MG63 (cell line): ENCODE results near the gene DRC7. TPM values are rescaled to one million over a fixed set of nuclear protein-coding genes. Genes with fewer than 3 reads are reported as not detected.
A peak's percentile ranks its signal among the peaks of the same experiment; 100 is the strongest.
"Not testable (repeated sequence)": the region's sequence is repeated elsewhere in the genome, so short reads cannot be mapped to it uniquely, and the experiment has no call there.

Experiments
- DNase-seq: peaks from one replicate; pipeline ENCODE4 v3.0.0-alpha.2; 2020
- H3K27me3 ChIP-seq: fragments of 250-450 bp; sonication (Bioruptor Pico); 2 replicates; pipeline ENCODE4 v1.5.1; 2020; ENCODE audit warnings: mild to moderate bottlenecking, moderate library complexity
- H3K36me3 ChIP-seq: fragments of 250-450 bp; sonication (Bioruptor Pico); 2 replicates; pipeline ENCODE4 v1.5.1; 2020; ENCODE audit warnings: mild to moderate bottlenecking, moderate library complexity
- H3K4me3 ChIP-seq: fragments of 250-450 bp; sonication (Bioruptor Pico); 2 replicates; pipeline ENCODE4 v1.5.1; 2020; ENCODE audit warnings: mild to moderate bottlenecking, moderate library complexity
- H3K9me3 ChIP-seq: fragments of 250-450 bp; sonication (Bioruptor Pico); 2 replicates; pipeline ENCODE4 v1.5.1; 2020; ENCODE audit warnings: mild to moderate bottlenecking, moderate library complexity
- total RNA-seq: library from RNA; depleted of rRNA; stranded (reverse); fragments of >200 nt; shearing (Covaris generic); gene quantifications from 2 replicates; pipeline ENCODE4 v1.2.3, GENCODE V29; 2014; ENCODE audit warnings: low replicate concordance

Gene DRC7
- total RNA-seq, 1 experiment from 2014 or later, result not detected

DNA sequence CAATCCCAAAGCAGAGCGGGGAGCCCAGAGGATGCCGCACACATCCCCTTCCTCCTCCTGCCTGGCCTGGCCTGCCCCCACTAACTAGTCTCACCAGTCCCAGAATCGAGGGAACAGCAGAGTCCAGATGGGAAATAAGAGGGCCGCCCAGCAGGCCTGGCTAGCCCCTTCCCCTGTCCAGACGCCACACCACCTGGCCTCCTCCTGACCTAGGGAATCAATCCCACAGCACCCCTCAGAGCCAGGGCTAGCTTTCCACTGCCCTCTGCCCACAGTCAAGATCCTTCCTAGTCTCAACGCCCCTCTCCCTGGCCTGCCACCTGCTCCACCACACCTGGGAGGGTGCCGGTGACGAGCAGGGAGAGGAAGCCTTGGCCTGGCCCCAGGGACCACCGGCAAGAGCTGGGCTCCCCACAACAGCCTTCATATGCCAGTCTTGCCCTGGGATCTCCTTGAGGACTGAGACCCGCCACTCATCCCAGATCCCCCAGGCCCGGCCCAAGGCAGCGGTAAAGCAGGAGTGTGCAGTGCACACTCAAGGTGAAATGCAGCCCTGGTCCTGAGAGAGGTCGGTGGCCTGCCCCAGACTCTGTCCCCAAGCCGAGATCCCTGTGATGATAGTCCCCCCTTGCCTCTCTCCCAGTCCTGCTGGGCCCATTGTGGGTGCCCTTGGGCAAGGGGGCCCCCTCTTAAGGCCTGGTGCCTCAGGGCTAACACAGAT lies 68.8 kb downstream of the DRC7 start:
- no peaks in the 10 kb centered on the region; the same call in 1 of the 2 replicates for H3K9me3 ChIP-seq
- peaks cover 96% of the 10 kb centered on the region for H3K36me3 ChIP-seq
- H3K4me3 ChIP-seq, result no peak overlapping the region
- H3K27me3 ChIP-seq, result no peaks in the 10 kb centered on the region
- DNase-seq, result no peak

GRCh38 chr16:57764006-57764340 lies 69.4 kb downstream of the DRC7 start:
- H3K27me3 ChIP-seq, result no peaks in the 10 kb centered on the region
- no peak for DNase-seq
- no peaks in the 10 kb centered on the region; the same call in 1 of the 2 replicates for H3K9me3 ChIP-seq
- H3K36me3 ChIP-seq, result peaks cover 96% of the 10 kb centered on the region
- H3K4me3 ChIP-seq, result no peak overlapping the region

DNA sequence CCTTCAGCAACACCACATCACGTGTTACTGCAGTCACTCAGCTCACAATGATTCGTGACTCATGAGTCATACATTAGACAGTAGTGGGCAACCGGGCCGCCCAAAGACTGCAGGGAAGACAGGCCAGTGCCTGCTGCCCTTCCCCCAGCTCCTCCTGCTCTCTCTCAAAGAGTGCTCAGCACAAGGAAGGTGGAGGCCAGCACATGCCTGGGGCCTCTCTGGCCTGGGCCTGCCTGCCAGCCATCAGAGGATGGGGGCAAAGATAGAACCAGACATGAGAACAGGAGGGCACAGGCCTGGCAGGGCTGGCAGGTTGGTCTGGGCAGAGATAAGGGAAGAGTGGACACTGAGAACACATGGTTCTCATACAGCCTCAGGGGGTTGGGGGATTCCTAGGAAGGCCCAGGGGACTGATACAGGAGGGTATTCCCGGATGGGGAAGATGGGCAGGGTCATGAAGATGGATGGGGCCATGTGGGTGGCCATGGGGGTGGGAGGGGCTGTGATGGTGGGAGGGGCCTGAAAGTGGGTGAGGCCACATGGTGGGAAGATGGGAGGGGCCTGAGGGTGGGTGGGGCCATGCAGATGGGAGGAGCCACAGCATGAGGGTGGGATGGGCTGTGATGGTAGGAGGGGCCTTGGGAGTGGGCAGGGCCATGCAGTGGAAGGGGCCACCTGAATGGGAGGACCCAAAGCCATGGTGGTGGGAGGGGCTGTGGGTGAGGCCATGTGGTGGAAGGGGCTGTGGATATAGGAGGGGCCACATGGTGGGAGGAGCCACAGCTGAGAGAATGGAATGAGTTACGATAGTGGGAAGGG lies 69.9 kb downstream of the DRC7 start:
- DNase-seq, result peak; percentile 95
- H3K4me3 ChIP-seq, result no peak overlapping the region
- H3K27me3 ChIP-seq, result no peaks in the 10 kb centered on the region
- H3K36me3 ChIP-seq, result peaks cover 96% of the 10 kb centered on the region
- no peaks in the 10 kb centered on the region; the same call in 1 of the 2 replicates for H3K9me3 ChIP-seq

GRCh38 chr16:57765160-57765728 lies 70.6 kb downstream of the DRC7 start:
- no peak overlapping the region for H3K4me3 ChIP-seq
- no peak for DNase-seq
- H3K9me3 ChIP-seq, result no peaks in the 10 kb centered on the region; the same call in 1 of the 2 replicates
- peaks cover 96% of the 10 kb centered on the region for H3K36me3 ChIP-seq
- no peaks in the 10 kb centered on the region for H3K27me3 ChIP-seq

DNA sequence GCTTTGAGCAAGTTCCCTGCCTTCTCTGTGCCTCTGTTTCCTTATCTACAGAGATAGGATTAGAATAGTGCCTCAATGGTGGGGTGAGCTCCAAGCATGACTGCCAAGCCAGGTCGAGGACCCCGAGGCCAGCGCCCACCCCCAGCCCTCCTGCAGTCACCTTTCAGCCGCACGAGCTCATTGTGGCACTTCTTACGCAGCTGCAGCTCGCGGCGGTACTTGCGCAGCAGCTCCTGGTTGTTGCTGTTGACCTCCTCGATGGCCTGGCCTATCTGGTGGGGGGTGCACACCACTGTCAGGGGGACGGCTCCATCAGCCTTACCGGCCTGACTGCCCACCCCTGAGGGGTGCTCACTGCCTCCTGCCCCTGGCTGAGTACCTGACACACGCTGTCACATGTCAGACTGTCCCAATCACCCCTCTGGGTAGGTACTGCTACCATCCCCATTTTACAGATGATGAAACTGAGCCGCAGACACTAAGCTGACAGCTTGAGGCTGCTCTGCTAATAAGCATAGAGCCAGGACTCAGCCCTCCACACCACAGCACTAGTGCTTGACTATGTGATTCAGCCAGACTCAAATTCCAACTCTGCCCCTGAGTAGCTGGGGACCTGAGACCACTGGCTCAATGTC lies 72.2 kb downstream of the DRC7 start:
- peaks cover 96% of the 10 kb centered on the region for H3K36me3 ChIP-seq

GRCh38 chr16:57769541-57770145 lies 75.0 kb downstream of the DRC7 start:
- no peak for DNase-seq
- H3K27me3 ChIP-seq, result no peaks in the 10 kb centered on the region
- no peaks in the 10 kb centered on the region; the same call in 1 of the 2 replicates for H3K9me3 ChIP-seq
- H3K36me3 ChIP-seq, result peaks cover 99% of the 10 kb centered on the region
- no peak overlapping the region for H3K4me3 ChIP-seq

More for the DNA sequence above, 72.2 kb downstream of the DRC7 start:
- DNase-seq, result no peak
- H3K27me3 ChIP-seq, result no peaks in the 10 kb centered on the region
- H3K9me3 ChIP-seq, result no peaks in the 10 kb centered on the region; the same call in 1 of the 2 replicates
- H3K4me3 ChIP-seq, result no peak overlapping the region

DNA sequence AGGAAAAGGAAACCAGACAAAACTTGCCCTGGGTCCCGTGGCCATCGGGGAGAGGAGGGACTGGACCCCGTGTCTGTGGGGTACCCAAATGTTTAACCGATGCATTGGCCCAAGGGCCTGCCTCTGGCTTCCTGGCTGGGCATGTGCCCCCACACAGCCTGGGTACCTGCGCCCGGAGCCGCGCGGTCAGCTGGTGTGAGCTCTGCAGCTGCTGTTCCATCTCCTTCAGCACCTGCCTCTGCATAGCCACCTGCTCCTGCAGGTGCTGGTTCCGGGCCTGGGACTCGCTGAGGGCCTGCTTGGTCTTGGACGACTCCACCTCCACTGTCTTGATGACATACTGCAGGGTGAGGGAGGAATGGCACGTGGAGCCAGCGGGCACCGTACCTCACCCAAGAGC lies 75.8 kb downstream of the DRC7 start:
- H3K4me3 ChIP-seq, result no peak overlapping the region
- no peaks in the 10 kb centered on the region for H3K9me3 ChIP-seq
- H3K36me3 ChIP-seq, result peaks cover 100% of the 10 kb centered on the region
- H3K27me3 ChIP-seq, result no peaks in the 10 kb centered on the region
- no peak for DNase-seq

GRCh38 chr16:57771141-57771785 lies 76.7 kb downstream of the DRC7 start:
- no peaks in the 10 kb centered on the region for H3K9me3 ChIP-seq
- H3K36me3 ChIP-seq, result peaks cover 100% of the 10 kb centered on the region
- no peak for DNase-seq
- H3K27me3 ChIP-seq, result no peaks in the 10 kb centered on the region
- H3K4me3 ChIP-seq, result no peak overlapping the region

GRCh38 chr16:57773019-57773418 lies 78.4 kb downstream of the DRC7 start:
- Histone ChIP-seq H3K27me3 (no peaks in the 10 kb centered on the region), H3K36me3 (peaks cover 97% of the 10 kb centered on the region), H3K9me3 (no peaks in the 10 kb centered on the region), H3K4me3 (no peak overlapping the region)
- no peak for DNase-seq

- no peaks in the 10 kb centered on the region for H3K9me3 ChIP-seq
- H3K27me3 ChIP-seq, result no peaks in the 10 kb centered on the region
- DNase-seq, result no peak
- no peak overlapping the region for H3K4me3 ChIP-seq
- H3K36me3 ChIP-seq, result peaks cover 97% of the 10 kb centered on the region
These were observed 79.2 kb downstream of the DRC7 start for GRCh38 chr16:57773655-57774295.

DNA sequence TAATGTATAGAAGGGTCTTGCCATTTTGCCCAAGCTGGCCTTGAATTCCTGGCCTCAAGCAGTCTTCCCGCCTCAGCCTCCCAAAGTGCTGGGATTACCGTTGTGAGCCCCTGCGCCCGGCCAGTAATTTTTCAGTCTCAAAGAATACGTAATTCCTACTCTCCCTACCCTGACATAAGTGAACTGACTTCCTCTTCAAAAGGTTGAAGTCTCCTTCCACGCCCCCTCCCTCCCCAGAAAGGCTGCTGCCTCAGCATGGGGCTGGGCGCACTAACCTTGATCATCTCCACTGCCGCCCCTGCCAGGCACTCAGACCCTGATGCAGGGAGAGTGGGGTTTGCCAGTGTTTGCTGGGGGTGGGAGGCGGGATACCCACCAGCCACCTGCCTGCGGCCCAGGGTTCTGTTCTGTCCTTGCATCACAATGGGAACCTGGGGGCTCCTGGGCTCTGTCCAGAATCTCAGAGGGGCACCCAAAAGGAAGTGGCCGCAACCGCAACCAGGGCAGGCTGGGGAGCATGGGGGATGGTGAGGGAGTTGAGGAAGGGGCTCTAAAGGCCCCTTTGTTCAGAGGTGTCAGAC lies 80.2 kb downstream of the DRC7 start:
- H3K27me3 ChIP-seq, result no peaks in the 10 kb centered on the region
- no peak for DNase-seq
- H3K4me3 ChIP-seq, result no peak overlapping the region
- H3K36me3 ChIP-seq, result peaks cover 97% of the 10 kb centered on the region
- H3K9me3 ChIP-seq, result no peaks in the 10 kb centered on the region

- no peaks in the 10 kb centered on the region for H3K27me3 ChIP-seq
These were observed 81.3 kb downstream of the DRC7 start for GRCh38 chr16:57775661-57776469.

DNA sequence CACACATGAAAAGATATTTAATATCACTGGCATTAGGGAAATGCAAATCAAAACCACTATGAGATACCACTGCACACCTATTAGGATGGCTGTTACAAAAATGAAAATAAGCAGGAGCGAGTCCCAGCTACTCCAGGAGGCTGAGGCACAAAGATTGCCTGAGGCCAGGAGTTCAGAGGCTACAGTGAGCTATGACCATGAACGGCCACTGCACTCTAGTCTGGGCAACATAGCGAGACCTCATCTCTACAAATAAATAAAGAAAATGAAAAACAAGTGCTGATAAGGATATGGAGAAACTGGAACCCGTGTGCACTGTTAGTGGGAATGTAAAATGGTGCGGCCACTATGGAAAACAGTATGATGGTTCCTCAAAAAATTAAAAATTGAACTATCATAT lies 84.1 kb downstream of the DRC7 start:
- DNase-seq, result no peak
- H3K9me3 ChIP-seq, result no peaks in the 10 kb centered on the region
- peaks cover 92% of the 10 kb centered on the region for H3K36me3 ChIP-seq
- H3K4me3 ChIP-seq, result no peak overlapping the region
- H3K27me3 ChIP-seq, result no peaks in the 10 kb centered on the region

More at GRCh38 chr16:57775661-57776469, 81.3 kb downstream of the DRC7 start:
- Histone ChIP-seq H3K4me3 (no peak overlapping the region), H3K9me3 (no peaks in the 10 kb centered on the region), H3K36me3 (peaks cover 93% of the 10 kb centered on the region)
- no peak for DNase-seq

DNA sequence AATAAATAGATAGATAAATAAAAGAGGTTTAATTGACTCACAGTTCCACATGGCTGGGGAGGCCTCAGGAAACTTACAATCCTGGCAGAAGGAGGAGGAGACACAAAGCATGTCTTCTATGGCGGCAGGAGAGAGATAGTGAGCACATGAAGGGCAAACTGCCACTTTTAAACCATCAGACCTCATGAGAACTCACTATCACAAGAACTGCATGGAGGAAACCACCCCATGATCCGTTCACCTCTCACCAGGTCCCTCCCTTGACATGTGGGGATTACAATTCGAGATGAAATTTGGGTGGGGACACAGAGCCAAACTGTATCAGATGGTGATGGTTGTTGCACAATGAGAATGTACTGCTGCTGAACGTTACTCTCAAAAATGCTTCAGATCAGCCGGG lies 85.2 kb downstream of the DRC7 start:
- not testable (repeated sequence) for H3K27me3 ChIP-seq, H3K9me3 ChIP-seq, H3K4me3 ChIP-seq, DNase-seq
- peaks cover 92% of the 10 kb centered on the region for H3K36me3 ChIP-seq

GRCh38 chr16:57781349-57781740 lies 86.7 kb downstream of the DRC7 start:
- no peak overlapping the region for H3K4me3 ChIP-seq
- H3K9me3 ChIP-seq, result no peaks in the 10 kb centered on the region
- H3K36me3 ChIP-seq, result peaks cover 90% of the 10 kb centered on the region
- no peak for DNase-seq
- H3K27me3 ChIP-seq, result no peaks in the 10 kb centered on the region
